Frontal cortex (tissue), 1 donor: ENCODE results near the gene MMP15. TPM values are rescaled to one million over a fixed set of nuclear protein-coding genes. Genes with fewer than 3 reads are reported as not detected.

ENCODE experiments used
- small RNA-seq: library from RNA; depleted of rRNA; stranded (forward); fragments of <200 nt; gene quantifications from one replicate; pipeline ENCODE3, GENCODE V24; 2014
- total RNA-seq: library from RNA; depleted of rRNA; stranded (reverse); fragments of >200 nt; gene quantifications from one replicate; pipeline ENCODE4 v1.2.3, GENCODE V29; 2014

Gene MMP15
- total RNA-seq, 1 donor from 2014 or later: 12.2 TPM

Small RNA genes lying within 50 kb of the gene (small RNA-seq; reads per million reads assigned to genes)
- gene RF00019: not detected

Other genes starting within 250 kb of the MMP15 start
- 46.1 TPM for gene KIFC3, start 223.3 kb upstream of the MMP15 start, total RNA-seq
- 1.2 TPM for gene CNGB1, start 54.6 kb upstream of the MMP15 start, total RNA-seq
- 4.9 TPM for gene ZNF319, start 25.1 kb upstream of the MMP15 start, total RNA-seq
- gene USB1, start 24.3 kb upstream of the MMP15 start, total RNA-seq: 3.7 TPM
- gene CFAP20, start 103.6 kb downstream of the MMP15 start, total RNA-seq: 93.8 TPM
- 17.9 TPM for gene CSNK2A2, start 172.4 kb downstream of the MMP15 start, total RNA-seq